Mesendoderm (in vitro differentiated cells): ENCODE data around the gene WNK2.
"Not testable (repeated sequence)": the region's sequence is repeated elsewhere in the genome, so short reads cannot be mapped to it uniquely, and the experiment has no call there.

Source experiments
- DNase-seq: peaks from one replicate; pipeline ENCODE4 v3.0.0; 2013
- H2AK5ac ChIP-seq: 2 replicates; pipeline ENCODE4 v1.6.1; 2013; ENCODE audit warnings: low read length, inconsistent platforms
- H2BK120ac ChIP-seq: 2 replicates; pipeline ENCODE4 v1.6.1; 2013; ENCODE audit warnings: low read depth, mild to moderate bottlenecking, low read length, moderate library complexity, mixed read lengths
- H2BK15ac ChIP-seq: replicated peaks from 2 replicates; pipeline ENCODE4 v1.6.1; 2013; ENCODE audit warnings: low read depth, mild to moderate bottlenecking, moderate library complexity
- H2BK5ac ChIP-seq: 2 replicates; pipeline ENCODE4 v1.6.1; 2013; ENCODE audit warnings: low read length, inconsistent platforms
- H3K18ac ChIP-seq: 2 replicates; pipeline ENCODE4 v1.6.1; 2013; ENCODE audit warnings: mild to moderate bottlenecking, low read length, mixed read lengths
- H3K23ac ChIP-seq: one replicate; pipeline ENCODE4 v1.6.1; 2013; ENCODE audit warnings: low read length
- H3K27ac ChIP-seq: 2 replicates; pipeline ENCODE4 v1.5.1; 2013; ENCODE audit warnings: low read depth, mild to moderate bottlenecking, inconsistent platforms, low read length, moderate library complexity
- H3K27me3 ChIP-seq: 2 replicates; pipeline ENCODE4 v1.6.1; 2013; ENCODE audit warnings: low read length, control low read depth, mild to moderate bottlenecking, inconsistent platforms; ENCODE audit not compliant: insufficient read depth, poor library complexity
- H3K36me3 ChIP-seq: 2 replicates; pipeline ENCODE4 v1.6.1; 2013; ENCODE audit warnings: low read length, inconsistent platforms; ENCODE audit not compliant: control insufficient read depth, insufficient read depth
- H3K4ac ChIP-seq: one replicate; pipeline ENCODE4 v1.6.1; 2013; ENCODE audit warnings: low read depth, mild to moderate bottlenecking, low read length, moderate library complexity
- H3K4me1 ChIP-seq: 2 replicates; pipeline ENCODE4 v1.6.1; 2013; ENCODE audit warnings: low read depth, low read length, inconsistent platforms; ENCODE audit not compliant: control insufficient read depth
- H3K4me2 ChIP-seq: 2 replicates; pipeline ENCODE4 v1.6.1; 2013; ENCODE audit warnings: low read length
- H3K4me3 ChIP-seq: 2 replicates; pipeline ENCODE4 v1.5.1; 2013; ENCODE audit warnings: mild to moderate bottlenecking, low read length
- H3K56ac ChIP-seq: one replicate; pipeline ENCODE4 v1.6.1; 2013; ENCODE audit warnings: low read length
- H3K79me1 ChIP-seq: 2 replicates; pipeline ENCODE4 v1.6.1; 2013; ENCODE audit warnings: low read length, inconsistent platforms
- H3K79me2 ChIP-seq: 2 replicates; pipeline ENCODE4 v1.6.1; 2013; ENCODE audit warnings: mild to moderate bottlenecking, low read length; ENCODE audit not compliant: control insufficient read depth, insufficient read depth
- H3K9ac ChIP-seq: 2 replicates; pipeline ENCODE4 v1.6.1; 2013; ENCODE audit warnings: low read length, inconsistent platforms
- H4K5ac ChIP-seq: one replicate; pipeline ENCODE4 v1.6.1; 2013; ENCODE audit warnings: low read length
- H4K8ac ChIP-seq: one replicate; pipeline ENCODE4 v1.6.1; 2013; ENCODE audit warnings: low read depth, mild to moderate bottlenecking, control low read depth, low read length, moderate library complexity
- WGBS: extraction: QIAGEN DNeasy Blood & Tissue Kit; methylation state at CpG from one replicate; pipeline ENCODE4 v1.1.7; 2013; ENCODE audit warnings: low lambda C conversion rate, missing lambda C conversion rate; ENCODE audit not compliant: insufficient coverage; ENCODE audit errors: extremely low coverage; 5-methylcytosine and 5-hydroxymethylcytosine counted together

WNK2 gene

GRCh38 chr9:93247892-93248291, 64.0 kb downstream of the WNK2 start:
- Histone ChIP-seq H2BK5ac (no peak overlapping the region), H3K4me2 (no peak overlapping the region), H3K9ac (no peak overlapping the region), H2BK15ac (no peak overlapping the region), H3K4ac (no peak overlapping the region), H3K56ac (no peak overlapping the region), H4K5ac (no peak overlapping the region), H3K4me1 (no peaks in the 10 kb centered on the region), H2AK5ac (no peak overlapping the region), H3K79me2 (no peaks in the 10 kb centered on the region), H3K4me3 (no peak overlapping the region), H4K8ac (no peak overlapping the region), H3K79me1 (no peaks in the 10 kb centered on the region), H3K23ac (no peak overlapping the region), H2BK120ac (no peak overlapping the region), H3K27ac (no peak overlapping the region), H3K36me3 (no peaks in the 10 kb centered on the region), H3K27me3 (no peaks in the 10 kb centered on the region), H3K18ac (no peak overlapping the region)
- no peak for DNase-seq
- no CpG with 5 or more reads among the region's 9 CpGs for WGBS

GRCh38 chr9:93248386-93249040, 64.6 kb downstream of the WNK2 start:
- H3K9ac ChIP-seq = no peak overlapping the region
- H3K18ac ChIP-seq = no peak overlapping the region
- H3K4me1 ChIP-seq = no peaks in the 10 kb centered on the region
- no peak overlapping the region for H3K56ac ChIP-seq
- no peak overlapping the region for H2BK15ac ChIP-seq
- no peak for DNase-seq
- H3K4ac ChIP-seq = no peak overlapping the region
- no peak overlapping the region for H2AK5ac ChIP-seq
- H3K79me2 ChIP-seq = no peaks in the 10 kb centered on the region
- no peaks in the 10 kb centered on the region for H3K27me3 ChIP-seq
- H4K8ac ChIP-seq = no peak overlapping the region
- no peak overlapping the region for H2BK120ac ChIP-seq
- H3K36me3 ChIP-seq = no peaks in the 10 kb centered on the region
- H2BK5ac ChIP-seq = no peak overlapping the region
- H3K23ac ChIP-seq = no peak overlapping the region
- no peak overlapping the region for H3K27ac ChIP-seq
- H3K4me3 ChIP-seq = no peak overlapping the region
- H3K79me1 ChIP-seq = no peaks in the 10 kb centered on the region
- no CpG with 5 or more reads among the region's 3 CpGs for WGBS
- H3K4me2 ChIP-seq = no peak overlapping the region
- no peak overlapping the region for H4K5ac ChIP-seq

GRCh38 chr9:93250185-93250584, 66.2 kb downstream of the WNK2 start:
- Histone ChIP-seq H3K4me2 (no peak overlapping the region), H3K27me3 (no peaks in the 10 kb centered on the region), H3K4me3 (no peak overlapping the region), H3K4ac (no peak overlapping the region), H3K79me2 (no peaks in the 10 kb centered on the region), H3K79me1 (no peaks in the 10 kb centered on the region), H2BK120ac (no peak overlapping the region), H2AK5ac (no peak overlapping the region), H3K27ac (no peak overlapping the region), H3K56ac (no peak overlapping the region), H3K36me3 (no peaks in the 10 kb centered on the region), H4K8ac (no peak overlapping the region), H3K18ac (no peak overlapping the region), H2BK15ac (no peak overlapping the region), H2BK5ac (no peak overlapping the region), H3K4me1 (no peaks in the 10 kb centered on the region), H3K9ac (no peak overlapping the region), H4K5ac (no peak overlapping the region), H3K23ac (no peak overlapping the region)
- no CpG with 5 or more reads among the region's 4 CpGs for whole genome bisulfite sequencing
- no peak for DNase-seq

- H3K56ac ChIP-seq, H3K4me2 ChIP-seq, H3K79me2 ChIP-seq, H3K4me3 ChIP-seq, H2AK5ac ChIP-seq, H2BK120ac ChIP-seq, H3K36me3 ChIP-seq, H3K9ac ChIP-seq, H3K23ac ChIP-seq, H2BK5ac ChIP-seq, H3K18ac ChIP-seq, H3K4me1 ChIP-seq, H2BK15ac ChIP-seq, H4K5ac ChIP-seq, H3K79me1 ChIP-seq, H4K8ac ChIP-seq, DNase-seq, H3K27me3 ChIP-seq, H3K4ac ChIP-seq, H3K27ac ChIP-seq: not testable (repeated sequence)
- no CpG with 5 or more reads among the region's 8 CpGs for WGBS
Measured at GRCh38 chr9:93251309-93251708, 67.4 kb downstream of the WNK2 start.

- Histone ChIP-seq H2BK120ac (no peak overlapping the region), H3K4ac (no peak overlapping the region), H2BK5ac (no peak overlapping the region), H4K5ac (no peak overlapping the region), H3K79me1 (no peaks in the 10 kb centered on the region), H3K36me3 (no peaks in the 10 kb centered on the region), H2AK5ac (no peak overlapping the region), H3K79me2 (no peaks in the 10 kb centered on the region), H3K4me1 (no peaks in the 10 kb centered on the region), H2BK15ac (no peak overlapping the region), H3K4me2 (no peak overlapping the region), H3K4me3 (no peak overlapping the region), H3K23ac (no peak overlapping the region), H3K27me3 (no peaks in the 10 kb centered on the region), H3K9ac (no peak overlapping the region), H4K8ac (no peak overlapping the region), H3K18ac (no peak overlapping the region), H3K56ac (no peak overlapping the region), H3K27ac (no peak overlapping the region)
- WGBS = no CpG with 5 or more reads among the region's 14 CpGs
- DNase-seq = no peak
Measured at GRCh38 chr9:93252116-93252780, 68.3 kb downstream of the WNK2 start.
